ENCODE results near the gene DNASE2.
"Not testable (repeated sequence)": the region's sequence is repeated elsewhere in the genome, so short reads cannot be mapped to it uniquely, and the experiment has no call there.

DNASE2 gene, protein sequence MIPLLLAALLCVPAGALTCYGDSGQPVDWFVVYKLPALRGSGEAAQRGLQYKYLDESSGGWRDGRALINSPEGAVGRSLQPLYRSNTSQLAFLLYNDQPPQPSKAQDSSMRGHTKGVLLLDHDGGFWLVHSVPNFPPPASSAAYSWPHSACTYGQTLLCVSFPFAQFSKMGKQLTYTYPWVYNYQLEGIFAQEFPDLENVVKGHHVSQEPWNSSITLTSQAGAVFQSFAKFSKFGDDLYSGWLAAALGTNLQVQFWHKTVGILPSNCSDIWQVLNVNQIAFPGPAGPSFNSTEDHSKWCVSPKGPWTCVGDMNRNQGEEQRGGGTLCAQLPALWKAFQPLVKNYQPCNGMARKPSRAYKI

GRCh38 chr19:12881172-12881808, at the start of gene DNASE2:
DNASE2 (minus strand) TSS chr19:12881449; CDS start chr19:12881375, 74 bp downstream.
- DNase-seq: peak; percentile 97

DNA sequence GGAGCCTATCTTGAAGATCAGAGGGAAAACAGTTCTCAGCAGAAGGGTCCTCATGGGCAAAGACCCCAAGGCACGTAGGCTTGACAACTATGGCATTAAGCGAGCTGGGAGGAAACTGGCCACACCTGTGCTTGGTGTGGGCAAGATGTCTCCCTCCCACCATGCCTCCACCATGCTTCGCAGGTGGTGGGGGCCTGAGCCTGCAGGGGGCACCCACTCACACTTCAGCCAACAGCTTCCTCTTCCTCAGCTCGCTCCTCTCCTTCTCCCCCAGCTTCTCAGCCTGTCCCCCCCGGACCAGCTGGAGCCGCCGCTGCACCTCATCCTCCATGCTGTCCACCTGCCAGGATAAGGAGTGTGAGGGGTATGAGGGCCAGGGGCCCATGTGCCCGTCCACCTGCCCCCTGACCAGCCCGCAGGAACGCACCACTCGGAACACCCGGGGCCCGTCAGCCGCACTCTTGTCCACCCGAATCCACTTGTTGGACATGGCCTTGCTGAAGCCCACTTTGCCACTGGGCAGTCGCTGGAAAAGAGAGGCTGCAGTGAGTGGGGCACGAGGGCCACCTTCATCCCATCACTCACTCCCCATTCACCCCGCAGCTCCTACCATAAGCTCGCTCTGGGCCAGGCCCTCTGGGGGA, 48.9 kb upstream of the DNASE2 start:
- no peak for DNase-seq

GRCh38 chr19:12924621-12925310, 43.5 kb upstream of the DNASE2 start:
- no peak for DNase-seq

GRCh38 chr19:12922959-12923358, 41.7 kb upstream of the DNASE2 start:
- no peak for DNase-seq

GRCh38 chr19:12921047-12921446, 39.8 kb upstream of the DNASE2 start:
- DNase-seq: no peak

- DNase-seq: no peak
Observed at GRCh38 chr19:12918253-12918652, 37.0 kb upstream of the DNASE2 start.

DNA sequence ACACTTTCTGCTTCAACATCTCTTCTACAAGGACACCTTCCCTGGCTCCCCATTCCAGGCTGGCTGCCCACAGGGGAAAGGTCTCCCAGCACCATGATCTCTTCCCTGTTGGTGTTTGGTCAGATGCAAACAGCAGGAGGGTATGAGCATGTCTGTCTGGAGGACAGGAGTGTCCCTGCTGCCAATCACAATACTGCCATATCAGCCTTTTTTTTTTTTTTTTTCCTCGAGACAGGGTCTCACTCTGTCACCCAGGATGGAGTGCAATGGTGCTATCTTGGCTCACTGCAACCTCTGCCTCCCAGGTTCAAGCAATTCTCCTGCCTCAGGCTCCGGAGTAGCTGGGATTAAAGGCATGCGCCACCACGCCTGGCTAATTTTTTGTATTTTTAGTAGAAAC, 34.6 kb upstream of the DNASE2 start:
- not testable (repeated sequence) for DNase-seq

DNA sequence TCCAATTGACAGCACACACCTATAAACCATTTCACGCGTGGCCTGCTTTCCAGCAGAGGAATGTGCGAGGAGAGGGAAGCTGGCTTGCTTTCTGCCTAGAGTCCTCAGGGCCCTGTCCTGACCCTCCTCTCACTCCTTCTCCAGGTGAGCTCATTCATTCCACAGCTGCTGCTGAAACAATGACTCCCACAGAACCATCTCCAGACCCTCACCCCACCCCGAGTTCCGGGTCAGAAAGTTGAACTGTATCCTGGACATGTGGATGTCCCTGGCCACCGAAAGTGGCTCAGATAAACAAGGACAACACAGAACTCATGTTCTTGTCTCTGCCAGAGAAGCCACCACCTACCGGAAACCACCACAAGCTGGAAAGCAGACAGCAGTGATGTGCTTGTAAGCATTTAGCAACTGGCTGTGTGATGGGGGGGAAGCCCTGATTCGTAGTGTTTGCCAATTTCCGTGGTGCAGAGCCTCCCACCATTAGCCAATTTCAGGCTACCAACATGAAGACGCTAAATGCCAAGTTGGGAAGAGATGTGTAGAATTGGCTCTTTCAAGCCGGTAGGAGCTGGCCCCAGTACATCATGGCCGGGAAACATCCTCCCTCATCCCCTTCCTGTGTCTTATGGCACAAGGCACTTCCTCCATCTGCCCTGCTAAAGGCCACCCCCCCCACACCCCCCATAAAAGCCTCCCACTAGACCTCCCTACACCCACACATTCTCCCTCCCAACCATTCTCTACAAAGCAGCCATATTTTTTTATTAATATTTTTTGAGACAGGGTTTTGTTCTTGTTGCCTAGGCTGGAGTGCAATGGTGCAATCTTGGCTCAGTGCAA, 32.8 kb upstream of the DNASE2 start:
- DNase-seq: peak; percentile 82

GRCh38 chr19:12913011-12913561, 31.8 kb upstream of the DNASE2 start:
- DNase-seq: peak; percentile 92

GRCh38 chr19:12912571-12912970, 31.3 kb upstream of the DNASE2 start:
- DNase-seq: peak; percentile 94

DNA sequence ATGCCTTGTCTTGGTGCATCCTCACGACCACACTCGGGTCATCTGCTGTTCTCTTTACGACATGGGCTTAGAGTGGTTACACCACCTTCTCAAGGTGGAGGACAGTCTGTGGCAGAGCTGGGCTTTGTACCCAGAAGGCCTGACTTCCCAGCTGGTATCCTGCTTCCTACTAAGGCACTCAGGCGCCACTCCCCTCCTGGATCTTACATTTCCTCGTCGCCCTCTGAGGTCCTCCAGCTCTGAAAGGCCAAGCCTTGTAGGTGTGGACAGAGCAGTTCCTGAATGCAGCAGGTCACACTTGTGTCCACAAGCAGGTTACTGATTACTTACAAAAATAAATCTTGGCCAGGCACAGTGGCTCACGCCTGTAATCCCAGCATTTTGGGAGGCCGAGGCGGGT, 25.9 kb upstream of the DNASE2 start:
- no peak for DNase-seq

DNA sequence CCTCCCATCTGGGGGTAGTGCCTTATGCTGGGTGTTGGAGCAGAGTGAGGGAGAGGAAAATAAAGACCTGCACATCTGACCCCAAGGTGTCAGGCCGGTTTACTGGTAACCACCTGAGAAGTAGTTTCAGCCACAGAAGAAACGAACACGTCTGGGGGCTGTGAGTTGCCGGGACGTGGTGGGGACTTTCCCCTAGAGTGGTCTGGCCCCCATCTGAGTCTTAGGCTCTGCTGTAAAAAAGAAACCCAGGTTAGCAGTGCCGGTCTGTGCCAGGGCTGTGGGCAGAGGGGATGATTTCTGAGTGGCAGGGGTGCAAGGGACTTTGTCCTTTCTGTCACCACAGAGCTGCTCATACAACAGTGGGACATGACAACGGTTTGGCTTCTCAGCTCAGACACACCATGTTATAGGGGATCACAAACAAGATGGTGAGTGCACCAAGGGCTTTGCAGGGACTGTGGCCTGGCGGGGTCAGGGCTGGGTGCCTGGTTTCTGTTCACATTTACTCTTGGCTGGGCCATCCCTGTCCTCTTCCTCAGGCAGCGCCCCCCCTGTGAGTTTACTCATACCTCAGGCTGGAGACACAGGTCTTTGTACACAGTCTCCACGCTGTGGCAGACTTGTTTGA, 18.8 kb upstream of the DNASE2 start:
- DNase-seq: no peak

DNA sequence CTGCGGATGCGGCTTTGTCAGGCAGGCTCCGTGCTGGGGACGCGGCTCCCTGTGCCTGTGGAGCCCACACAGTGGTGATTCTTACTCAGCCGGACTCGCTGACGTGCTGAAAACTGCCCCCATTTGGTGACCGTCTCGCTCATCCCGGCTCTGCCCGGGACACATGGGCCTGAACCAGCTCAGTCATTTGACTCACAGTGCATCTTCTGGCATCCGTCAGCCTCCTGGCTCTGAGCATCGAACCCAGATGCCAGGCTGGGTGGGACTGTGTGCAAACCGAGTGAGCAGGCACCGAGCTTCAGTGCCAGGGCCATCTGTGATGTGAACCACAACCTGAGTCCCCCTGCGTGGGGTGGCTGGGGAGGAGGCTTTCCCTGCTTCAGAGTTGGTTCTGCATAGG, 15.2 kb upstream of the DNASE2 start:
- no peak for DNase-seq

DNA sequence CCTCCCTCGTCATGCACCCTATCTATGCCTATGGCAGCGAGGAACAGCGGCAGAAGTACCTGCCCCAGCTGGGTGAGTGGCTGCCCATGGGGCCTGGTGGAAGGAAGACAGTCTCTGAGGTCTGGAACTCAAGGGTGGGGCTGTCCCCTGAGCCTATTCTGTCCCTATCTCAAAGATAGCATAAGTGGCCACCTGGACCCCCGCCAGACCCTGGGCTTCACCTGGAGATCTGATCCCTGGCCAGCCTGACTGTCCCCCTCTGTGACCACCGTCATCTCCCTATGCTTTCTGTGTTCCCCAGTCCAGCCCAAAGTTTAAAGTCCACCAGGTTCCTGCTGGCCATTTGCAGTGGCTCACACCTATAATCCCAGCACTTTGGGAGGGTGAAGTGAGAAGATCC, 12.3 kb upstream of the DNASE2 start:
- no peak for DNase-seq

- peak; percentile 40 for DNase-seq
Observed at GRCh38 chr19:12891553-12892021, 10.3 kb upstream of the DNASE2 start.

- peak; percentile 99 for DNase-seq
Observed at GRCh38 chr19:12890787-12891552, 9.7 kb upstream of the DNASE2 start, which contains the start of gene GCDH. GCDH (plus strand) TSS chr19:12891160; CDS start chr19:12891305, 145 bp downstream.

DNA sequence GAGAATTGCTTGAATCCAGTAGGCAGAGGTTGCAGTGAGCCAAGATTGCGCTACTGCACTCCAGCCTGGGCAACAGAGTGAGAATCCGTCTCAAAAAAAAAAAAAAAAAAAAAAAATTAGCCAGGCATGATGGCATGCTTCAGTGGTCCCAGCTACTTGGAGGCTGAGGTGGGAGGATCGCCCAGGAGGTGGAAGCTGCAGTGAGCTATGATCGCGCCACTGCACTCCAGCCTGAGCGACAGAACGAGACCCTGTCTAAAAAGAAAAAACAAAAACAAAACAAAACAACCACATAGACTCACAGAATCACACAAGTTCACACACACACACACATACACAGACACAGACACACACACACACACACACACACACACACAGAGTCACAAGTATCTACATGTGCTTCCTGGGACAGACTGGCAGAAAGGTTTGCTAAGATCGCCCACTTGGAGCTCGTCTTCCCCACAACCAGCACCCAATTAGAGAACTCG, 9.1 kb upstream of the DNASE2 start:
- not testable (repeated sequence) for DNase-seq

GRCh38 chr19:12888006-12888603, 6.9 kb upstream of the DNASE2 start:
- no peak for DNase-seq

- DNase-seq: no peak
Observed at GRCh38 chr19:12886969-12887747, 5.9 kb upstream of the DNASE2 start, which contains the start of gene KLF1. KLF1 (minus strand) TSS chr19:12887201; CDS start chr19:12887140, 61 bp downstream.
